ENCODE data around the gene SURF4. TPM values are rescaled to one million over a fixed set of nuclear protein-coding genes. Genes with fewer than 3 reads are reported as not detected.

Gene SURF4
- polyA plus RNA-seq, 3 donors, result 61.4 to 175 (median 157) TPM

DNA sequence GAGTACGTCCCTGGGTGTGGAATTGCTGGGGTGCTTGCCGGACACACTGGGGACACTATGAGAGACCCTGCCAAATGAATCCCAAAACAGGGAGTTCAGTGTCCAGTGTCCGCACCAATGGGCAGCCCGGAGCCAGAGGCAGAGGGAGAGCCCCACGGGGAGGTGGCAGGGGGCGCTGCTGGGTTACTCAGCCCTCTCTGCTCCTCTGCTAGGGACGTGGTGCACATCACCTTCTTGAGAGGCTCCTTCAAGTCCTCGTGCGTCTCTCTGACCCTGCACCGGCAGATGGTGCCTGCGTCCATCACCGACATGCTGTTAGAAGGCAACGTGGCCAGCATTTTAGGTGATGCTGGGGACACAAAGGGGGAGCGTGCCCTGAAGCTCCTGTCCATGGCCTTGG is 21.1 kb upstream of the SURF4 start:
- DNase-seq, result no peak
- Histone ChIP-seq H3K36me3 (replicated peaks in 1 of 2; ENCODE audit: control insufficient read depth in 1 of 2, insufficient read depth in 2 of 2, low read length in 2 of 2) (no peaks in the 10 kb centered on the region), H3K79me2 (ENCODE audit: insufficient read depth, low read length) (no peaks in the 10 kb centered on the region), H3K4me2 (replicated peaks; ENCODE audit: extremely low read depth, low read length, poor library complexity, severe bottlenecking) (no peak overlapping the region), H3K27me3 (ENCODE audit: control insufficient read depth in 2 of 2, insufficient read depth in 2 of 2, low read length in 2 of 2) (no peaks in the 10 kb centered on the region), H2AFZ (ENCODE audit: insufficient read depth, low read depth, low read length, poor library complexity, severe bottlenecking) (no peak overlapping the region), H3K27ac (ENCODE audit: low read depth in 1 of 2, low read length in 2 of 2) (no peak overlapping the region), H3K9ac (ENCODE audit: insufficient read depth, low read length, poor library complexity, severe bottlenecking) (no peak overlapping the region), H3K4me1 (ENCODE audit: control insufficient read depth in 1 of 2, insufficient read depth in 2 of 2, low read length in 2 of 2) (no peaks in the 10 kb centered on the region), H4K20me1 (ENCODE audit: insufficient read depth, low read length) (no peaks in the 10 kb centered on the region), H3K9me3 (replicated peaks in 1 of 2; ENCODE audit: control insufficient read depth in 1 of 2, insufficient read depth in 1 of 2, low read length in 2 of 2) (no peaks in the 10 kb centered on the region), H3K4me3 (replicated peaks in 1 of 3; ENCODE audit: low read depth in 2 of 3, low read length in 3 of 3) (no peak overlapping the region)
- Mint-ChIP-seq H3K4me1 (no peaks in the 10 kb centered on the region), H3K36me3 (no peaks in the 10 kb centered on the region), H3K27me3 (ENCODE audit: low read depth in 3 of 3) (peaks cover 0 to 20% (median 10%) of the 10 kb centered on the region in 3 donors), H3K27ac (no peak overlapping the region), H3K4me3 (no peak overlapping the region), H3K9me3 (peaks cover 0 to 3% (median 0%) of the 10 kb centered on the region in 7 donors)
- TF ChIP-seq, protein P1, sequence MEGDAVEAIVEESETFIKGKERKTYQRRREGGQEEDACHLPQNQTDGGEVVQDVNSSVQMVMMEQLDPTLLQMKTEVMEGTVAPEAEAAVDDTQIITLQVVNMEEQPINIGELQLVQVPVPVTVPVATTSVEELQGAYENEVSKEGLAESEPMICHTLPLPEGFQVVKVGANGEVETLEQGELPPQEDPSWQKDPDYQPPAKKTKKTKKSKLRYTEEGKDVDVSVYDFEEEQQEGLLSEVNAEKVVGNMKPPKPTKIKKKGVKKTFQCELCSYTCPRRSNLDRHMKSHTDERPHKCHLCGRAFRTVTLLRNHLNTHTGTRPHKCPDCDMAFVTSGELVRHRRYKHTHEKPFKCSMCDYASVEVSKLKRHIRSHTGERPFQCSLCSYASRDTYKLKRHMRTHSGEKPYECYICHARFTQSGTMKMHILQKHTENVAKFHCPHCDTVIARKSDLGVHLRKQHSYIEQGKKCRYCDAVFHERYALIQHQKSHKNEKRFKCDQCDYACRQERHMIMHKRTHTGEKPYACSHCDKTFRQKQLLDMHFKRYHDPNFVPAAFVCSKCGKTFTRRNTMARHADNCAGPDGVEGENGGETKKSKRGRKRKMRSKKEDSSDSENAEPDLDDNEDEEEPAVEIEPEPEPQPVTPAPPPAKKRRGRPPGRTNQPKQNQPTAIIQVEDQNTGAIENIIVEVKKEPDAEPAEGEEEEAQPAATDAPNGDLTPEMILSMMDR (IDR thresholded peaks at IDR 0.05), result no peak
- WGBS (ENCODE audit: insufficient coverage), result 54% methylated on average over 13 of the region's 14 CpGs
- intact Hi-C loops (cut with micrococcal nuclease), result no loop called here

DNA sequence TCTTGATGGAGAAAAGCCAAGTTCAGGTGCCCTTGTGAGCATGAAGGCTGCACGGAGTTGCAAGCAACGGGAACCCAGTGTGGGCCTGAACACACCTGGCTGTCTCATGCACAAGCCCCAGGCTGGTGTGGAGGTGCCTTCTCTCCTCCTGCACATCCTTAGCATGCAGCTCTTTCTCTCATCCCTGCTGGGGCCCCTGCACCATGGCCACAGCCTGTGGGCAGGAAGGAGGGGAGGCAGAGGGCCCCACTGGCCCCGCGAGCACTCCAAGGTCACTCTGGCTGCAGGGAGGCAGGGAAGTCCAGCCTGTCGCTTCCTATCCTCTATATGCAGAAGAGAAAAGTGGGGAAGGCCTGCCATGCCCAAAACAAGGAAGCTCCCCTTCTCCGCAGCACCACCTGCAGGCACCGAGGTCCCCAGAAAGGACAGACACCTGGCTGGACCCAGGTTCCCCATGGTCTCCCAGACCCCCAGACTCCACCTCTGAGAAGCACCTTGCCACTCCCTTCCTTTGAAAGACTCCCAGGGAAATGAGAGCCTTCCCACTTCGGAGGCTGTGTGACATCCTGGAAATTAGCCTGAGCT is 18.9 kb upstream of the SURF4 start:
- Histone ChIP-seq H3K36me3 (replicated peaks in 1 of 2; ENCODE audit: control insufficient read depth in 1 of 2, insufficient read depth in 2 of 2, low read length in 2 of 2) (no peaks in the 10 kb centered on the region), H3K27me3 (ENCODE audit: control insufficient read depth in 2 of 2, insufficient read depth in 2 of 2, low read length in 2 of 2) (no peaks in the 10 kb centered on the region), H3K79me2 (ENCODE audit: insufficient read depth, low read length) (no peaks in the 10 kb centered on the region), H3K4me1 (ENCODE audit: control insufficient read depth in 1 of 2, insufficient read depth in 2 of 2, low read length in 2 of 2) (no peaks in the 10 kb centered on the region), H3K4me3 (replicated peaks in 1 of 3; ENCODE audit: low read depth in 2 of 3, low read length in 3 of 3) (no peak overlapping the region), H2AFZ (ENCODE audit: insufficient read depth, low read depth, low read length, poor library complexity, severe bottlenecking) (no peak overlapping the region), H3K27ac (ENCODE audit: low read depth in 1 of 2, low read length in 2 of 2) (no peak overlapping the region), H3K9ac (ENCODE audit: insufficient read depth, low read length, poor library complexity, severe bottlenecking) (no peak overlapping the region), H3K9me3 (replicated peaks in 1 of 2; ENCODE audit: control insufficient read depth in 1 of 2, insufficient read depth in 1 of 2, low read length in 2 of 2) (no peaks in the 10 kb centered on the region), H4K20me1 (ENCODE audit: insufficient read depth, low read length) (no peaks in the 10 kb centered on the region), H3K4me2 (replicated peaks; ENCODE audit: extremely low read depth, low read length, poor library complexity, severe bottlenecking) (no peak overlapping the region)
- Mint-ChIP-seq H3K36me3 (no peaks in the 10 kb centered on the region), H3K27me3 (ENCODE audit: low read depth in 3 of 3) (peaks cover 0 to 20% (median 8%) of the 10 kb centered on the region in 3 donors), H3K27ac (no peak overlapping the region), H3K9me3 (peaks cover 0 to 3% (median 0%) of the 10 kb centered on the region in 7 donors), H3K4me3 (no peak overlapping the region), H3K4me1 (no peaks in the 10 kb centered on the region)
- 35% methylated on average over 2 of the region's 8 CpGs for WGBS (ENCODE audit: insufficient coverage)
- TF ChIP-seq, protein P1 (IDR thresholded peaks at IDR 0.05), result no peak
- no peak for DNase-seq
- intact Hi-C loops (cut with micrococcal nuclease), result no loop called here

Data from CD14-positive monocyte (primary cell).